HUDEP-2 (cell line): ENCODE measurements around the gene CCDC150.

Experiments
- DNase-seq, 76 experiments: peaks; one replicate each; lab custom pipeline; 2025; ENCODE audit not compliant: unreplicated experiment in 76 of 76; lab: John Stamatoyannopoulos, UW

Gene CCDC150

GRCh38 chr2:196758474-196759377 is 119.2 kb downstream of the CCDC150 start:
- no peak for DNase-seq

- no peak for DNase-seq
Measured at GRCh38 chr2:196759378-196759706, 119.8 kb downstream of the CCDC150 start.

GRCh38 chr2:196767101-196767500 is 127.6 kb downstream of the CCDC150 start:
- no peak for DNase-seq
